Kidney (tissue), 14 donors: ENCODE results near the gene TLNRD1. TPM values are rescaled to one million over a fixed set of nuclear protein-coding genes. Genes with fewer than 3 reads are reported as not detected.

Experiments used
- DNase-seq, 5 donors: peaks; one replicate each; pipeline ENCODE4 v3.0.0-alpha.2; 2013 to 2020
- FAIRE-seq: peaks from 2 replicates; lab custom pipeline; 2012; peaks lifted over from hg19 to GRCh38; lab: Jason Lieb, UNC
- H3K27ac ChIP-seq, 2 donors: one replicate each; pipeline ENCODE4 v1.7.0; 2013; ENCODE audit warnings: low read depth in 2 of 2, low read length in 2 of 2, inconsistent platforms in 1 of 2
- H3K27me3 ChIP-seq: one replicate; pipeline ENCODE4 v1.7.1; 2013; ENCODE audit warnings: low read length, inconsistent platforms; ENCODE audit not compliant: control insufficient read depth, insufficient read depth
- H3K36me3 ChIP-seq, 3 donors: one replicate each; pipeline versions ENCODE4 v1.7.0 to v1.7.1; 2013; ENCODE audit warnings: low read length in 3 of 3, control low read depth in 1 of 3, inconsistent platforms in 1 of 3; ENCODE audit not compliant: insufficient read depth in 3 of 3, control insufficient read depth in 2 of 3
- H3K4me1 ChIP-seq, 3 donors: one replicate each; pipeline versions ENCODE4 v1.7.0 to v1.7.1; 2013; ENCODE audit warnings: low read length in 3 of 3, inconsistent platforms in 1 of 3, low read depth in 1 of 3; ENCODE audit not compliant: control insufficient read depth in 2 of 3, insufficient read depth in 2 of 3
- H3K4me3 ChIP-seq, 3 donors: one replicate each; pipeline versions ENCODE4 v1.7.0 to v1.8.1; 2013; ENCODE audit warnings: low read length in 3 of 3, control low read depth in 1 of 3, inconsistent platforms in 1 of 3
- H3K9ac ChIP-seq, 3 donors: one replicate each; pipeline versions ENCODE4 v1.7.0 to v1.7.1; 2013; ENCODE audit warnings: low read length in 3 of 3, control low read depth in 1 of 3, inconsistent platforms in 1 of 3
- H3K9me3 ChIP-seq, 3 donors: one replicate each; pipeline versions ENCODE4 v1.7.0 to v1.7.1; 2013; ENCODE audit warnings: low read length in 3 of 3, control low read depth in 1 of 3, inconsistent platforms in 1 of 3; ENCODE audit not compliant: control insufficient read depth in 2 of 3, insufficient read depth in 1 of 3
- CTCF ChIP-seq: IDR thresholded peaks from 3 replicates; pipeline ENCODE4 v1.5.1; 2012; ENCODE audit warnings: mild to moderate bottlenecking, moderate library complexity, borderline replicate concordance; ENCODE audit not compliant: insufficient read depth; ENCODE audit errors: extremely low read depth
- intact Hi-C: fragments of 100-400 bp; cut with DNase I; formaldehyde crosslinking; loops from one replicate; pipeline ENCODE4 v1.11.1; 2022
- polyA plus RNA-seq: library from polyadenylated mRNA; stranded (reverse); fragments of 350-450 nt; fragmentation: Illumina TruSeq; extraction: RNeasy Lipid Tissue Mini Kit (QIAGEN cat#74804); gene quantifications from one replicate; pipeline ENCODE4 v1.2.3, GENCODE V29; 2014; ENCODE audit warnings: low read depth, low replicate concordance; ENCODE audit not compliant: insufficient read depth
- total RNA-seq: library from RNA; stranded (reverse); fragmentation: NEBNext Ultra II Directional; extraction: Animal tissue kit (Norgen Biotek cat#: 25700); gene quantifications from one replicate; pipeline ENCODE4 v1.2.1, GENCODE V29; 2021
- donor health status: control.
- donor health status: control.
- donor health status: control.
- donor health status: control.
- donor health status: control.
- donor health status: DM: yes; HTN: yes; CAD: no.
- donor health status: Normal renal cell carcinoma (clear cell type).

Gene TLNRD1
- total and polyA plus RNA-seq, 2 donors from 2014 or later, result 7.4 to 16.7 TPM

GRCh38 chr15:80971143-80971542, 29.6 kb upstream of the TLNRD1 start:
- no peak overlapping the region for H3K9ac ChIP-seq
- TF ChIP-seq CTCF, result no peak
- intact Hi-C loops, result no loop called here
- no peak overlapping the region for H3K27ac ChIP-seq
- DNase-seq, result no peak
- no peaks in the 10 kb centered on the region for H3K9me3 ChIP-seq
- no peaks in the 10 kb centered on the region for H3K4me1 ChIP-seq
- no peak for FAIRE-seq
- no peak overlapping the region for H3K4me3 ChIP-seq
- H3K27me3 ChIP-seq, result no peaks in the 10 kb centered on the region
- peaks cover 2 to 7% (median 2%) of the 10 kb centered on the region in 3 donors for H3K36me3 ChIP-seq

DNA sequence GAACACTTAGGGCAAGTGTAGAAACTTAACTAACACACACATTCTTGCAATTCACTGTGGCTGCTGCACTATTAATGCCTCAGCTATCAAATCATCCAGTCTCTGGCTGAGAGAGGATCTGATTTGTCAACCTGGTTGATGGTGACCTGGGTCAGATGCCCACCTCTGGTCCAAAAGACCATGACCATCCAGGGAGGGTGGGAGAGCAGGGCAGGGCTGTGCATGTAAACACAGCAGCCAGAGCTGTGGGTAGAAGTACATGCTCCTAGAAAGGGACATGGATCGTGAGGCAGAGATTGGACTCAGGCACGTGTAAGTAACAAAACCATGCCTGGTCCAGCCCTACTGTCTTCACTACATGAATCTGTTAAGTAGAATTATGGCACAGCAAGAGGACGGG, 28.4 kb upstream of the TLNRD1 start:
- intact Hi-C loops, result no loop called here
- DNase-seq (no peak), FAIRE-seq (no peak)
- Histone ChIP-seq H3K9me3 (no peaks in the 10 kb centered on the region), H3K27me3 (no peaks in the 10 kb centered on the region), H3K9ac (no peak overlapping the region), H3K4me3 (no peak overlapping the region), H3K27ac (no peak overlapping the region), H3K4me1 (no peaks in the 10 kb centered on the region), H3K36me3 (peaks cover 2 to 7% (median 2%) of the 10 kb centered on the region in 3 donors)
- no peak for TF ChIP-seq CTCF

GRCh38 chr15:80974914-80975313, 25.8 kb upstream of the TLNRD1 start:
- no peak overlapping the region for H3K9ac ChIP-seq
- H3K9me3 ChIP-seq, result no peaks in the 10 kb centered on the region
- FAIRE-seq (no peak), DNase-seq (no peak)
- H3K4me3 ChIP-seq, result no peak overlapping the region
- peaks cover 0 to 18% (median 15%) of the 10 kb centered on the region in 3 donors for H3K36me3 ChIP-seq
- no peak overlapping the region for H3K27ac ChIP-seq
- TF ChIP-seq CTCF, result no peak
- no peaks in the 10 kb centered on the region for H3K4me1 ChIP-seq
- H3K27me3 ChIP-seq, result no peaks in the 10 kb centered on the region
- intact Hi-C loops, result no loop called here

- no peak for FAIRE-seq
- TF ChIP-seq CTCF, result no peak
These were observed 23.9 kb upstream of the TLNRD1 start for GRCh38 chr15:80976851-80977250.

More at GRCh38 chr15:80976851-80977250, 23.9 kb upstream of the TLNRD1 start:
- H3K4me3 ChIP-seq, result no peak overlapping the region
- H3K27me3 ChIP-seq, result no peaks in the 10 kb centered on the region
- peaks cover 0 to 22% (median 21%) of the 10 kb centered on the region in 3 donors for H3K36me3 ChIP-seq
- no peaks in the 10 kb centered on the region for H3K9me3 ChIP-seq
- H3K4me1 ChIP-seq, result no peaks in the 10 kb centered on the region
- H3K9ac ChIP-seq, result no peak overlapping the region
- DNase-seq, result no peak
- intact Hi-C loops, result no loop called here
- no peak overlapping the region for H3K27ac ChIP-seq
